GM12878 (cell line): Measurements from ENCODE around the gene PIGZ. TPM values are rescaled to one million over a fixed set of nuclear protein-coding genes. Genes with fewer than 3 reads are reported as not detected.

Experiments
- ATAC-seq: fragments of 200-7000 bp; cut with Tn5 transposase; 3 replicates; pipeline ENCODE4 v1.9.1; 2020; ENCODE audit warnings: mild to moderate bottlenecking, moderate library complexity
- BruUV-seq: library from RNA; stranded (reverse); fragments of 400-500 nt; replicated peaks from 2 replicates; lab custom pipeline; 2021; lab: Mats Ljungman, UMichigan
- CTCF ChIA-PET: fragments of 300-600 bp; sonication (Branson Sonifier 250); formaldehyde crosslinking; extraction: SDS; loops from one replicate; lab custom pipeline; 2021; ENCODE audit warnings: inconsistent platforms; lab: Yijun Ruan, JAX
- POLR2A ChIA-PET: fragments of 350-600 bp; formaldehyde crosslinking; extraction: SDS; loops from one replicate; lab custom pipeline; 2021; ENCODE audit warnings: inconsistent platforms; lab: Charles Lee
- RAD21 ChIA-PET: fragments of 300-600 bp; sonication (Branson Sonifier 250); formaldehyde crosslinking; loops from one replicate; lab custom pipeline; 2023; ENCODE audit warnings: antibody characterized with exemption; ENCODE audit not compliant: unreplicated experiment; lab: Charles Lee
- SMC1A ChIA-PET: fragments of 300-600 bp; sonication (Branson Sonifier 250); formaldehyde crosslinking; loops from one replicate; lab custom pipeline; 2023; ENCODE audit not compliant: unreplicated experiment, uncharacterized antibody; lab: Charles Lee
- DNase-seq: peaks from one replicate; pipeline ENCODE4 v3.0.0-alpha.2; 2011; ENCODE audit warnings: low read depth, low spot score
- FAIRE-seq: peaks from 3 replicates; lab custom pipeline; 2011; peaks lifted over from hg19 to GRCh38; lab: Jason Lieb, UNC
- H2AFZ ChIP-seq: 2 replicates; pipeline ENCODE4 v1.6.0; 2011; ENCODE audit warnings: low read depth, low read length, control low read depth; ENCODE audit not compliant: control insufficient read depth
- H3K27ac ChIP-seq: 2 replicates; pipeline ENCODE4 v1.5.1; 2011; ENCODE audit warnings: control low read depth; ENCODE audit not compliant: control insufficient read depth, insufficient read depth
- H3K27me3 ChIP-seq, 2 experiments: replicated peaks in 1 of 2; 2 replicates each; pipeline versions ENCODE4 v1.6.0 to v1.6.1; 2011; ENCODE audit warnings: low read length in 1 of 2; ENCODE audit not compliant: control insufficient read depth in 2 of 2, insufficient read depth in 2 of 2
- H3K36me3 ChIP-seq, 2 experiments: 2 replicates each; pipeline ENCODE4 v1.5.1; 2011; ENCODE audit warnings: low read length in 1 of 2; ENCODE audit not compliant: control insufficient read depth in 2 of 2, insufficient read depth in 2 of 2
- H3K4me1 ChIP-seq: 2 replicates; pipeline ENCODE4 v1.6.1; 2011; ENCODE audit warnings: mild to moderate bottlenecking, low read length, moderate library complexity, mixed read lengths; ENCODE audit not compliant: control insufficient read depth, insufficient read depth
- H3K4me2 ChIP-seq: 2 replicates; pipeline ENCODE4 v1.6.0; 2011; ENCODE audit warnings: control low read depth; ENCODE audit not compliant: control insufficient read depth, insufficient read depth
- H3K4me3 ChIP-seq: fragments of 200-600 bp; sonication (generic); 2 replicates; pipeline ENCODE4 v1.5.1; 2016
- H3K79me2 ChIP-seq: 2 replicates; pipeline ENCODE4 v1.6.0; 2011; ENCODE audit warnings: low read length; ENCODE audit not compliant: control insufficient read depth, insufficient read depth
- H3K9ac ChIP-seq: 2 replicates; pipeline ENCODE4 v1.8.0; 2011; ENCODE audit warnings: low read length, control low read depth, mixed read lengths; ENCODE audit not compliant: control insufficient read depth, insufficient read depth
- H3K9me3 ChIP-seq: replicated peaks from 3 replicates; pipeline ENCODE4 v1.5.1; 2011; ENCODE audit warnings: mild to moderate bottlenecking, low read length; ENCODE audit not compliant: control insufficient read depth, insufficient read depth
- H4K20me1 ChIP-seq: 2 replicates; pipeline ENCODE4 v1.6.0; 2011; ENCODE audit not compliant: control insufficient read depth, insufficient read depth
- ATF7 ChIP-seq: fragments of 450-650 bp; IDR thresholded peaks from 2 replicates; pipeline ENCODE4 v1.6.1; 2016; ENCODE audit warnings: low read depth, mild to moderate bottlenecking
- BMI1 ChIP-seq: fragments of 450-650 bp; IDR thresholded peaks from 2 replicates; pipeline ENCODE4 v1.6.1; 2016; ENCODE audit warnings: mild to moderate bottlenecking, moderate library complexity, borderline replicate concordance
- EGR1 ChIP-seq, 2 experiments: IDR thresholded peaks; 1 replicate in 1 of 2; 2 replicates in 1 of 2; pipeline ENCODE4 v1.6.1; 2011 to 2012; ENCODE audit warnings: low read depth in 2 of 2, low read length in 2 of 2, borderline replicate concordance in 1 of 2, mild to moderate bottlenecking in 1 of 2, moderate library complexity in 1 of 2
- FOXM1 ChIP-seq: IDR thresholded peaks from 2 replicates; pipeline ENCODE4 v1.6.1; 2012; ENCODE audit warnings: low read depth, mild to moderate bottlenecking, inconsistent platforms, low read length, moderate library complexity
- GATAD2B ChIP-seq: fragments of 450-650 bp; conservative IDR thresholded peaks from 2 replicates; pipeline ENCODE4 v1.6.1; 2017; ENCODE audit warnings: low read depth, mild to moderate bottlenecking, moderate library complexity
- HDAC6 ChIP-seq: fragments of 200-600 bp; sonication (generic); IDR thresholded peaks from one replicate; pipeline ENCODE4 v1.8.0; 2017; ENCODE audit warnings: antibody characterized with exemption; ENCODE audit not compliant: unreplicated experiment
- KLF5 ChIP-seq: fragments of 450-650 bp; IDR thresholded peaks from 2 replicates; pipeline ENCODE4 v1.6.1; 2014; ENCODE audit warnings: mild to moderate bottlenecking; ENCODE audit not compliant: partially characterized antibody
- MXI1 ChIP-seq: fragments of 150-350 bp; IDR thresholded peaks from 2 replicates; pipeline ENCODE4 v1.6.1; 2011; ENCODE audit warnings: low read depth, mild to moderate bottlenecking, inconsistent platforms, low read length, improper control_type of control experiment
- NR2F1 ChIP-seq: fragments of 450-650 bp; conservative IDR thresholded peaks from 2 replicates; pipeline ENCODE4 v1.6.1; 2017; ENCODE audit warnings: mild to moderate bottlenecking
- RAD21 ChIP-seq: IDR thresholded peaks from 2 replicates; pipeline ENCODE4 v1.6.1; 2011; ENCODE audit warnings: mild to moderate bottlenecking, low read depth, low read length, moderate library complexity; ENCODE audit not compliant: insufficient read depth
- RUNX3 ChIP-seq: IDR thresholded peaks from 2 replicates; pipeline ENCODE4 v1.6.1; 2012; ENCODE audit warnings: low read length, inconsistent platforms
- SIX5 ChIP-seq: IDR thresholded peaks from 2 replicates; pipeline ENCODE4 v1.6.1; 2011; ENCODE audit warnings: mild to moderate bottlenecking, low read depth, low read length, moderate library complexity; ENCODE audit not compliant: severe bottlenecking
- SRF ChIP-seq, 2 experiments: IDR thresholded peaks; 2 replicates each; pipeline ENCODE4 v1.6.1; 2011; ENCODE audit warnings: low read depth in 2 of 2, low read length in 2 of 2, mild to moderate bottlenecking in 1 of 2, moderate library complexity in 1 of 2
- YBX1 ChIP-seq: fragments of 450-650 bp; IDR thresholded peaks from 2 replicates; pipeline ENCODE4 v1.6.1; 2016; ENCODE audit warnings: antibody characterized with exemption
- ZSCAN29 ChIP-seq: fragments of 450-650 bp; IDR thresholded peaks from 2 replicates; pipeline ENCODE4 v1.6.1; 2017; ENCODE audit warnings: mild to moderate bottlenecking, moderate library complexity
- WGBS: methylation state at CpG from one replicate; pipeline ENCODE4 v1.1.6; 2016; ENCODE audit warnings: low lambda C conversion rate; ENCODE audit not compliant: insufficient replicate concordance, insufficient coverage; ENCODE audit errors: missing lambda C conversion rate; 5-methylcytosine and 5-hydroxymethylcytosine counted together
- in situ Hi-C: fragments of 300-500 bp; cut with MboI; formaldehyde crosslinking; loops from 9 replicates; pipeline ENCODE4 v1.14.3; 2018; ENCODE audit warnings: mixed read lengths
- intact Hi-C: fragments of 100-400 bp; cut with micrococcal nuclease; formaldehyde crosslinking; loops from one replicate; pipeline ENCODE4 v1.14.2; 2022; ENCODE audit not compliant: unreplicated experiment
- polyA plus RNA-seq, 11 experiments: library from polyadenylated mRNA; depleted of rRNA in 4 of 11; unstranded in 6 of 11; stranded (reverse) in 5 of 11; fragments of >200 nt; fragmentation: Nextera tagmentation in 4 of 11; fragmentation: Illumina TruSeq in 1 of 11; extraction: Ambion mirVana in 4 of 11; extraction: Trizol in 1 of 11; gene quantifications; 1 replicate in 1 of 11; 2 replicates in 10 of 11; pipeline versions ENCODE4 v1.2.1 to v1.2.3, GENCODE V29; 2011 to 2016; ENCODE audit warnings: inconsistent platforms in 2 of 11, missing spikeins in 2 of 11, low read depth in 1 of 11
- total RNA-seq, 4 experiments: library from RNA; depleted of rRNA in 3 of 4; stranded (reverse); fragments of >200 nt in 3 of 4; fragmentation: Illumina TruSeq in 1 of 4; extraction: Trizol in 1 of 4; gene quantifications; 2 replicates each; pipeline versions ENCODE4 v1.2.1 to v1.2.3, GENCODE V29; 2013 to 2021
- TF ChIP-seq, protein P1 (sequence below): fragments of 450-650 bp; IDR thresholded peaks from 2 replicates; pipeline ENCODE4 v1.6.1; 2016; ENCODE audit warnings: mild to moderate bottlenecking, moderate library complexity, borderline replicate concordance
- TF ChIP-seq, protein P2 (sequence below): fragments of 450-650 bp; IDR thresholded peaks from 2 replicates; pipeline ENCODE4 v1.6.1; 2017; ENCODE audit warnings: low read depth, mild to moderate bottlenecking, moderate library complexity

PIGZ gene
- total and polyA plus RNA-seq, 10 of the 15 experiments (the other 5 are each of a cell fraction or from before 2014, with no cell fraction given), result 0.06 to 1.2 (median 0.64) TPM

DNA sequence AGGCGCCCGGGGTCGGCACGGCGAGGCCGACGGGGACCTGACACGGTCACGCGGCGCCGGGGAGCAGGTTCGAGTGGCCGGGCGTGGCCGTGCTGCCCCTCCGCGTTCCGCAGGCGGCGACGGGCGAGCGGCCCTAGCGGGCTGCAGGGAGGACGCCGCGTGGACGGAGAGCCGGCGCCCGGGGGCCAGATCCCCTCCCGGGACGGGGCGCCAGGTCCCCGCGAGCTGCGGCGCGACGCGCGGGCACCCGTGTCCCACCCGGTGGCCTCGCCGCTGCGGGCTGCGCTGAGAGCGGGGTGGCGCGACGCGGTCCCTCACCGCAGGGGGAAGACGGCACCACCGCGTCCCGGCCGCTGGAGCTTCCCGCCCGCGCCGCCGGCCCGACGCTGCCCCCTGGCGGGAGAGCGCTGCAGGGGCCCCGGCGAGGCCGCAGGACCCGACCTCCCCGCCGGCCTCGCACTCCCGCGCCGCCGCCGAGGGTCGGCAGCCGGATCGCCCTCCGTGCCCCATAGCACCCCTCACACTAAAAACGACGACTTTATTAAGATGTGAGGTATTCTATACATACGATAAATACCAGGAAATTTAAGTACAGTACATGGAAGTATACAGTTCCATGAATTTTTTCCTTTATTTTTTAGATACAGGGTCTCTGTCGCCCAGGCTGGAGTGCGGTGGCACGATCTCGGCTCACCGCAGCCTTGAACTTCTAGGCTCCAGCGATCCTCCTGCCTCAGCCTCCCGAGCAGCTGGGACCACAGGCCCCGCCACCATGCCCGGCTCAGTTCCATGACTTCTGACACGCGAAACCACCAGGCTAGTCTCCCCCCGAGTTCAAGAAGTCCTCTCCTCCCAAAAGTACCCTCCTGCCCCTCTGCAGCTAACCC, 1.3 kb upstream of the PIGZ start:
- POLR2A ChIA-PET, result no interaction called here
- H3K9ac ChIP-seq, result peak overlapping the region; percentile 69
- CTCF ChIA-PET, result interaction anchor here (0.6 to 4.7 kb wide), 15 partner anchors 11 to 447 kb away, joined by 3 to 68 read pairs (median 3); partner anchors contain the start of gene NCBP2
- DNase-seq, result no peak
- ATAC-seq, result peak; percentile 85
- H3K4me1 ChIP-seq, result peaks cover 3% of the 10 kb centered on the region
- no peaks in the 10 kb centered on the region for H3K36me3 ChIP-seq
- SMC1A ChIA-PET, result interaction anchor here (0.6 to 2.1 kb wide), 7 partner anchors 16 to 217 kb away, joined by 3 to 8 read pairs (median 3); no protein-coding TSS in a partner anchor
- H3K4me3 ChIP-seq, result peak overlapping the region; percentile 90
- BruUV-seq, result no TSS peak
- peaks cover 14% of the 10 kb centered on the region; the same call in 1 of the 3 replicates for H3K9me3 ChIP-seq
- intact Hi-C loops (loop anchor here (1.0 to 2.0 kb wide), 3 partner anchors 27 to 361 kb away; partner anchors contain the start of gene NCBP2), in situ Hi-C loops (no loop called here)
- no peaks in the 10 kb centered on the region; a peak in 1 of 4 replicates for H3K27me3 ChIP-seq
- RAD21 ChIA-PET, result interaction anchor here (1.0 to 3.9 kb wide), 6 partner anchors 27 to 361 kb away, joined by 3 to 30 read pairs (median 5); partner anchors contain the start of genes NCBP2 and SENP5
- H3K27ac ChIP-seq, result peak overlapping the region; percentile 18; the same call in 1 of the 2 replicates
- WGBS, result 7% methylated on average over 82 of the region's 100 CpGs
- no peaks in the 10 kb centered on the region for H4K20me1 ChIP-seq
- peak overlapping the region; percentile 81 for H2AFZ ChIP-seq
- peak overlapping the region; percentile 96 for H3K4me2 ChIP-seq
- no peaks in the 10 kb centered on the region for H3K79me2 ChIP-seq
- no peak for FAIRE-seq
- TF ChIP-seq BMI1, result no peak
- TF ChIP-seq ATF7, result no peak
- peak; percentile 42; the same call in 1 of the 2 replicates for TF ChIP-seq RUNX3
- peak; percentile 30 for TF ChIP-seq MXI1
- TF ChIP-seq, protein P1, sequence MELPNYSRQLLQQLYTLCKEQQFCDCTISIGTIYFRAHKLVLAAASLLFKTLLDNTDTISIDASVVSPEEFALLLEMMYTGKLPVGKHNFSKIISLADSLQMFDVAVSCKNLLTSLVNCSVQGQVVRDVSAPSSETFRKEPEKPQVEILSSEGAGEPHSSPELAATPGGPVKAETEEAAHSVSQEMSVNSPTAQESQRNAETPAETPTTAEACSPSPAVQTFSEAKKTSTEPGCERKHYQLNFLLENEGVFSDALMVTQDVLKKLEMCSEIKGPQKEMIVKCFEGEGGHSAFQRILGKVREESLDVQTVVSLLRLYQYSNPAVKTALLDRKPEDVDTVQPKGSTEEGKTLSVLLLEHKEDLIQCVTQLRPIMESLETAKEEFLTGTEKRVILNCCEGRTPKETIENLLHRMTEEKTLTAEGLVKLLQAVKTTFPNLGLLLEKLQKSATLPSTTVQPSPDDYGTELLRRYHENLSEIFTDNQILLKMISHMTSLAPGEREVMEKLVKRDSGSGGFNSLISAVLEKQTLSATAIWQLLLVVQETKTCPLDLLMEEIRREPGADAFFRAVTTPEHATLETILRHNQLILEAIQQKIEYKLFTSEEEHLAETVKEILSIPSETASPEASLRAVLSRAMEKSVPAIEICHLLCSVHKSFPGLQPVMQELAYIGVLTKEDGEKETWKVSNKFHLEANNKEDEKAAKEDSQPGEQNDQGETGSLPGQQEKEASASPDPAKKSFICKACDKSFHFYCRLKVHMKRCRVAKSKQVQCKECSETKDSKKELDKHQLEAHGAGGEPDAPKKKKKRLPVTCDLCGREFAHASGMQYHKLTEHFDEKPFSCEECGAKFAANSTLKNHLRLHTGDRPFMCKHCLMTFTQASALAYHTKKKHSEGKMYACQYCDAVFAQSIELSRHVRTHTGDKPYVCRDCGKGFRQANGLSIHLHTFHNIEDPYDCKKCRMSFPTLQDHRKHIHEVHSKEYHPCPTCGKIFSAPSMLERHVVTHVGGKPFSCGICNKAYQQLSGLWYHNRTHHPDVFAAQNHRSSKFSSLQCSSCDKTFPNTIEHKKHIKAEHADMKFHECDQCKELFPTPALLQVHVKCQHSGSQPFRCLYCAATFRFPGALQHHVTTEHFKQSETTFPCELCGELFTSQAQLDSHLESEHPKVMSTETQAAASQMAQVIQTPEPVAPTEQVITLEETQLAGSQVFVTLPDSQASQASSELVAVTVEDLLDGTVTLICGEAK, result no peak
- TF ChIP-seq SIX5, result no peak
- peak; percentile 70 for TF ChIP-seq RAD21
- TF ChIP-seq KLF5, result peak; percentile 29
- TF ChIP-seq FOXM1, result no peak
- TF ChIP-seq GATAD2B, result peak; percentile 94
- no peak for TF ChIP-seq YBX1
- TF ChIP-seq SRF (IDR thresholded peaks at IDR 0.05; ENCODE audit: low read depth in 2 of 2, low read length in 2 of 2), result 0 out of 4 replicates have a peak, but pooled peaks of 1 of the 2 experiments have one; percentile 19
- TF ChIP-seq NR2F1, result peak; percentile 64
- TF ChIP-seq ZSCAN29, result peak; percentile 53
- TF ChIP-seq, protein P2, sequence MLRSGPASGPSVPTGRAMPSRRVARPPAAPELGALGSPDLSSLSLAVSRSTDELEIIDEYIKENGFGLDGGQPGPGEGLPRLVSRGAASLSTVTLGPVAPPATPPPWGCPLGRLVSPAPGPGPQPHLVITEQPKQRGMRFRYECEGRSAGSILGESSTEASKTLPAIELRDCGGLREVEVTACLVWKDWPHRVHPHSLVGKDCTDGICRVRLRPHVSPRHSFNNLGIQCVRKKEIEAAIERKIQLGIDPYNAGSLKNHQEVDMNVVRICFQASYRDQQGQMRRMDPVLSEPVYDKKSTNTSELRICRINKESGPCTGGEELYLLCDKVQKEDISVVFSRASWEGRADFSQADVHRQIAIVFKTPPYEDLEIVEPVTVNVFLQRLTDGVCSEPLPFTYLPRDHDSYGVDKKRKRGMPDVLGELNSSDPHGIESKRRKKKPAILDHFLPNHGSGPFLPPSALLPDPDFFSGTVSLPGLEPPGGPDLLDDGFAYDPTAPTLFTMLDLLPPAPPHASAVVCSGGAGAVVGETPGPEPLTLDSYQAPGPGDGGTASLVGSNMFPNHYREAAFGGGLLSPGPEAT, result no peak
- no peak for TF ChIP-seq HDAC6
- TF ChIP-seq EGR1 (IDR thresholded peaks at IDR 0.05; ENCODE audit: borderline replicate concordance in 1 of 2, low read depth in 2 of 2, low read length in 2 of 2), result peak in 1 of 2 experiments; percentile 43; a peak in 1 of 3 replicates
